DMS 273 (cell line): Measurements from ENCODE around the gene LRRC34.
A peak's percentile ranks its signal among the peaks of the same experiment; 100 is the strongest.

Experiments used
- DNase-seq: peaks from one replicate; lab custom pipeline; 2025; ENCODE audit not compliant: unreplicated experiment; lab: John Stamatoyannopoulos, UW

Gene LRRC34

DNA sequence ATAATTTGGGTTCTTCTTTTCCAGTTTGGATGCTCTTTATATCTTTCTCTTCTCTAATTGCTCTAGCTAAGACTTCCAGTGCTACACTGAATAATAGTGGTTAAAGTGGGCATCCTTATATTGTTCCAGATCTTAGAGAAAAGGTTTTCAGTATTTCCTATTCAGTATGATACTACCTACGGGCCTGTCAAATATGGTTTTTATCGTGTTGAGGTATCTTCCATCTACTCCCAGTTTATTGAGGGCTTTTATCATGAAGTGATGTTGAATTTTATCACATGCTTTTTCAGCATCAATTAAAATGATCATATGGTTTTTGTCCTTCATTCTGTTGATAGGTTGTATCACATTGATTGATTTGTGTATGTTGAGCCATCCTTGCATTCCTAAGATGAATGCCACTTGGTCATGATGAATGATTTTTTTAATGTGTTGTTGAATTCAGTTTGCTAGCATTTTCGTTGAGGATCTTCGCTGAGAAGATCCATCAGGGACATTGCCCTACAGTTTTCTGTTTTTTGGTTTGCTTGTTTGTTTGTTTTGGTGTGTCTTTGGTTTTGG lies 3.0 kb upstream of the LRRC34 start:
- DNase-seq = no peak

DNA sequence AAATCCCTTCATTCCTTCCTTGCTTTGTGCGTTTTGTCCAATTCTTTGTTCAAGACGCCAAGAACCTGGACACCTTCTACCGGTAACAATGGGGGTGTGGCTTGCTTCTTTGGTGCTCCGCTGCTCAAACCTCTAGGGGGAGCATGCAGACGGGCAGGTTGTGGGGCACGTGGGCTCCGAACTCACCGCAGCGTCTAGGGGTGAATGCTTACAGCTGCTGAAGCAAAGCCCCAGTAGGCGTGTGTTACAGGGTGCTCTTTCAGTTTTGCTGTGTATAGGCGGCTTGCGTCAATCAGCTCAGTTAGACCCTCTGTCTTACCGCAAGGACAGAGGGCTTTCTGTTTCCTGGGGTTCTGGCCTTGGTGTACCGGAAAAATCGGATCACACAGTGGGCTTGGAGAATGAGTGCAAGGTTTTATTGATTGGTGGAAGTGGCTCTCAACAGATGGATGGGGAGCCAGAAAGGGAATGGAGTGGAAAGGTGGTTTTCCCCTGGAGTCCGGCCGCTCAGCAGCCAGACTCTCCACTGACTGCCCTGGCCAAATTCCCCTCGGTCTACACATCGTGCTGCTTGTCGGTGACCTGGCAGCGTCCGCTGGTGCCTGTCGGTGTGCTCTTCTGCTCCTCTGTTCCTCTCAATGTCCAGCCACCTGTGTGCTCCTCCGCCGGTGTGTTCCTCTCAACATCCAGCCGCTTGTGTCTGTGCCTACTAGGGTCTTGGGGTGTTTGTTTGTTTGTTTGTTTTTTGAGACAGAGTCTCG lies 1.2 kb upstream of the LRRC34 start:
- peak; percentile 22 for DNase-seq

GRCh38 chr3:169813278-169813677 lies 574 bp upstream of the LRRC34 start:
- DNase-seq = no peak

- peak; percentile 80 for DNase-seq
Observed at GRCh38 chr3:169811631-169812331, 923 bp downstream of the LRRC34 start.

GRCh38 chr3:169809230-169809795 lies 3.4 kb downstream of the LRRC34 start:
- DNase-seq = no peak

GRCh38 chr3:169804681-169805080 lies 8.0 kb downstream of the LRRC34 start:
- DNase-seq = no peak

DNA sequence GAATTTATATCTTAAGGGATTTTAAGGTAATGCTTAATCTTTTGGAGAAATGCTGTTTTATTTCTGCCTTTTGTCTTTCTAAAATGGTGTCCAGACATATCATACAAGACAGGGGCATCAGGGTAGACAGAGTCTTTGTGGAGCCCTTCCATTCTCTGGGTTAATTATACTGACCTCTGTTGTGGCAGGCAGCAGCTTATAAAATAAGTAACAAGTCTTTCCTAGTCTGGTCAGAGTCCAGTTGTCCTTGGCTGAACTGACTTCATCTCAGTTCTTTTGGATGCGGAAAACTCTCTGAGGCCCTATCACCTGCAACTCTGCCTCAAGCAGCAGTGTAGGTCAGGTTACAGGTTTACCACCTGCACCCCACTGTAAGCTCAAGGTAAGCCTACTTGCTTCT lies 20.3 kb downstream of the LRRC34 start:
- DNase-seq = no peak

- no peak for DNase-seq
Observed at GRCh38 chr3:169790687-169791429, 21.8 kb downstream of the LRRC34 start.

- DNase-seq = no peak
Observed at GRCh38 chr3:169790219-169790618, 22.5 kb downstream of the LRRC34 start.

DNA sequence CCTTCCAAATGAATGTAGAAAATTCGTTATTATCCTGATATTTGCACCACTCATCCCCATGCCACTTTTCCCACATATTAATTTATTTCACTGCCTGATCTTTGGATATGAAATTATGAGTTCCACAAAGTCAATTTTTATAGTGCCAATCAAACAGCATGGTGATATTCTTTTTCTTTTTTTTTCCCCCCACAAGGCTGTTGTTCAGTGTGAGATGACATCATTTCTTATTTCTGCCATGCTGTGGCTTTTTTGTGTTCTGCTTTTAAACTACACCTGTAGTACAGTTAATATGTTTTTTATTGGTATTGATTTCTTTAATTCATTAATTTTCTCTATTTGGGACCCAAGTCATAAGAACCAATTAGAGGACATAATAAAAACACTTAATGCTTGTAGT lies 24.9 kb downstream of the LRRC34 start:
- no peak for DNase-seq

GRCh38 chr3:169787120-169787519 lies 25.6 kb downstream of the LRRC34 start:
- DNase-seq = no peak

GRCh38 chr3:169781209-169781855 lies 31.4 kb downstream of the LRRC34 start:
- DNase-seq = no peak

- no peak for DNase-seq
Observed at GRCh38 chr3:169780742-169781141, 32.0 kb downstream of the LRRC34 start.

- no peak for DNase-seq
Observed at GRCh38 chr3:169777822-169778221, 34.9 kb downstream of the LRRC34 start.

- no peak for DNase-seq
Observed at GRCh38 chr3:169774186-169774585, 38.5 kb downstream of the LRRC34 start.

- peak; percentile 97 for DNase-seq
Observed at GRCh38 chr3:169772897-169773816, 39.5 kb downstream of the LRRC34 start, which contains the start of gene MYNN. Gene MYNN, plus strand, starts transcription at chr3:169773396. Its CDS starts 900 bp downstream, at chr3:169774296.

GRCh38 chr3:169772305-169772896 lies 40.3 kb downstream of the LRRC34 start:
- DNase-seq = peak; percentile 96

DNA sequence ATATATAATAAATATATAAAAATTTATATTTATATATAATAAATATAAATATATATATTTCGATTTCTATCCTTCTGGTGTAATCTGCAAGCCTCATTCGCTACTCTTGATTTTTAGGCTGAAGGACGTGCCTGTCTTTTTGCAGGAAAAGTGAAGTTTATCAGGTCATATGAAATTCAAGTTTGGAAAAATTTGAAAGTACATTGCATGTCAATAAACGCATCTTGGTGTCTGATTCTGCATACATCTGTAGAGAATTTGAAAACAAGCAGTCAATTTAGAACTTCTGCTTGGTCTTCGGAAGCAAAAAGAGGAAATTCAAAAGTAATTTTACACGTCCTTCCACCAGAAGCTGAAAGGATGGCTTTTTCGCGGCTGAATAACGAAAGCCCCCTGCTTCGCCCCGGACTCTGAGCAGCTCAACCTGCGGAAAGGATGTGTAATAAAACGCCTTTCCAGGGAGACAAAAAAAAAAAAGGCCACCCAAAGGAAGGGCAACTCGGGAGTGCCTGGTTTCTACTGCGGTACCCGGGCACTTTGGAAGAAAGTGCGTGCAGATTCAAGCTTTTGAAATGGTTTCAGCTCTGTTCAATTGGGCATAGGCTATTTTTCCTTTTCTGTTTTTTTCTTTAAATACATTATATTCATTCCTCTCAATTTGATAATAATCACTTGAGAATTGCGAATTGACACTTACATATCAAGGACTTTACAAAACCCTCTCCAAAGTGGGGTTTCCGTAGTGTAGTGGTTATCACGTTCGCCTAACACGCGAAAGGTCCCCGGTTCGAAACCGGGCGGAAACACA lies 41.0 kb downstream of the LRRC34 start:
- peak; percentile 95 for DNase-seq
